HG02798 (cell line): ENCODE measurements around the gene MT1B.
A peak's percentile ranks its signal among the peaks of the same experiment; 100 is the strongest.

Experiments
- ATAC-seq: cut with Tn5 transposase; IDR thresholded peaks from one replicate; pipeline ENCODE4 v1.9.1; 2021; ENCODE audit warnings: mild to moderate bottlenecking; ENCODE audit not compliant: unreplicated experiment, poor library complexity

The MT1B gene

GRCh38 chr16:56636616-56637413 is 14.9 kb upstream of the MT1B start:
- no peak for ATAC-seq

GRCh38 chr16:56637814-56638750 is 13.6 kb upstream of the MT1B start, which contains the start of gene MT1A:
Gene MT1A (plus strand): TSS chr16:56638666. CDS start chr16:56638739, 73 bp downstream.
- no peak for ATAC-seq

- ATAC-seq: no peak
These were observed 12.6 kb upstream of the MT1B start for GRCh38 chr16:56639045-56639444.

- no peak for ATAC-seq
These were observed 11.6 kb upstream of the MT1B start for GRCh38 chr16:56640076-56640475.

- ATAC-seq: no peak
These were observed 10.5 kb upstream of the MT1B start for GRCh38 chr16:56641166-56641565.

GRCh38 chr16:56643080-56643778 is 8.5 kb upstream of the MT1B start:
- ATAC-seq: peak; percentile 82

GRCh38 chr16:56643833-56644232 is 7.9 kb upstream of the MT1B start:
- ATAC-seq: no peak

- ATAC-seq: no peak
These were observed 6.4 kb upstream of the MT1B start for GRCh38 chr16:56645311-56645710.

GRCh38 chr16:56645838-56646237 is 5.8 kb upstream of the MT1B start:
- no peak for ATAC-seq

GRCh38 chr16:56647641-56648431 is 3.9 kb upstream of the MT1B start:
- ATAC-seq: no peak

GRCh38 chr16:56649271-56649670 is 2.4 kb upstream of the MT1B start:
- ATAC-seq: no peak

- no peak for ATAC-seq
These were observed 1.9 kb upstream of the MT1B start for GRCh38 chr16:56649820-56650219.

- no peak for ATAC-seq
These were observed 914 bp downstream of the MT1B start for GRCh38 chr16:56652600-56652999.

GRCh38 chr16:56653218-56653617 is 1.5 kb downstream of the MT1B start:
- ATAC-seq: no peak

- ATAC-seq: peak; percentile 38
These were observed 6.1 kb downstream of the MT1B start, which contains the start of gene MT1F for GRCh38 chr16:56657555-56658326. Gene MT1F (plus strand): TSS chr16:56657959. CDS start chr16:56658059, 100 bp downstream.

GRCh38 chr16:56658327-56658875 is 6.7 kb downstream of the MT1B start:
- ATAC-seq: no peak

- ATAC-seq: no peak
These were observed 11.0 kb downstream of the MT1B start for GRCh38 chr16:56662357-56663354.
